Measurements from ENCODE around the gene CCDC141.

DNA sequence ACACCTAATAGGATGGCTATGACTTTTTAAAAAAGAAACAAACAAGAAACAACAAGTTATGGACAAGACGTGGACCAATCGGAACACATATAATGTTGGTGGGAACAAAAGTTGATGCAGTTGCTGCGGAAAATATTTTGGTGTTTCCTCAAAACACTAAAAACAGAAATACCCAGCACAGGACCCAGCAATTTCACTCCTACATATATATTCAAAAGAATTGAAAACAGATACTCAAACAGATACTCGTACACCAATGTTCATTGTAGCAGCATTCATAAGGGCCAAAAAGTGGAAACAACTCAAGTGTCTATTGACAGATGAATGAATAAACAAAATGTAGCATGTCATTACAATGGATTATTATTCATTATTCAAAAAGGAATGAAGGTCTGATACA, 12.1 kb downstream of the CCDC141 start:
- TF ChIP-seq CTCF (IDR thresholded peaks at IDR 0.05) (no peak), POLR2AphosphoS5 (IDR thresholded peaks at IDR 0.05) (no peak), POLR2A (IDR thresholded peaks at IDR 0.05) (no peak)

Measured in breast epithelium (tissue), 3 donors.